Kidney (tissue), 14 donors: ENCODE measurements around the gene P2RY2. TPM values are rescaled to one million over a fixed set of nuclear protein-coding genes. Genes with fewer than 3 reads are reported as not detected.
A peak's percentile ranks its signal among the peaks of the same experiment; 100 is the strongest.

ENCODE experiments used
- DNase-seq, 5 donors: peaks; one replicate each; pipeline ENCODE4 v3.0.0-alpha.2; 2013 to 2020
- FAIRE-seq: peaks from 2 replicates; lab custom pipeline; 2012; peaks lifted over from hg19 to GRCh38; lab: Jason Lieb, UNC
- H3K27ac ChIP-seq, 2 donors: one replicate each; pipeline ENCODE4 v1.7.0; 2013; ENCODE audit warnings: low read depth in 2 of 2, low read length in 2 of 2, inconsistent platforms in 1 of 2
- H3K27me3 ChIP-seq: one replicate; pipeline ENCODE4 v1.7.1; 2013; ENCODE audit warnings: low read length, inconsistent platforms; ENCODE audit not compliant: control insufficient read depth, insufficient read depth
- H3K36me3 ChIP-seq, 3 donors: one replicate each; pipeline versions ENCODE4 v1.7.0 to v1.7.1; 2013; ENCODE audit warnings: low read length in 3 of 3, control low read depth in 1 of 3, inconsistent platforms in 1 of 3; ENCODE audit not compliant: insufficient read depth in 3 of 3, control insufficient read depth in 2 of 3
- H3K4me1 ChIP-seq, 3 donors: one replicate each; pipeline versions ENCODE4 v1.7.0 to v1.7.1; 2013; ENCODE audit warnings: low read length in 3 of 3, inconsistent platforms in 1 of 3, low read depth in 1 of 3; ENCODE audit not compliant: control insufficient read depth in 2 of 3, insufficient read depth in 2 of 3
- H3K4me3 ChIP-seq, 3 donors: one replicate each; pipeline versions ENCODE4 v1.7.0 to v1.8.1; 2013; ENCODE audit warnings: low read length in 3 of 3, control low read depth in 1 of 3, inconsistent platforms in 1 of 3
- H3K9ac ChIP-seq, 3 donors: one replicate each; pipeline versions ENCODE4 v1.7.0 to v1.7.1; 2013; ENCODE audit warnings: low read length in 3 of 3, control low read depth in 1 of 3, inconsistent platforms in 1 of 3
- H3K9me3 ChIP-seq, 3 donors: one replicate each; pipeline versions ENCODE4 v1.7.0 to v1.7.1; 2013; ENCODE audit warnings: low read length in 3 of 3, control low read depth in 1 of 3, inconsistent platforms in 1 of 3; ENCODE audit not compliant: control insufficient read depth in 2 of 3, insufficient read depth in 1 of 3
- CTCF ChIP-seq: IDR thresholded peaks from 3 replicates; pipeline ENCODE4 v1.5.1; 2012; ENCODE audit warnings: mild to moderate bottlenecking, moderate library complexity, borderline replicate concordance; ENCODE audit not compliant: insufficient read depth; ENCODE audit errors: extremely low read depth
- intact Hi-C: fragments of 100-400 bp; cut with DNase I; formaldehyde crosslinking; loops from one replicate; pipeline ENCODE4 v1.11.1; 2022
- polyA plus RNA-seq: library from polyadenylated mRNA; stranded (reverse); fragments of 350-450 nt; fragmentation: Illumina TruSeq; extraction: RNeasy Lipid Tissue Mini Kit (QIAGEN cat#74804); gene quantifications from one replicate; pipeline ENCODE4 v1.2.3, GENCODE V29; 2014; ENCODE audit warnings: low read depth, low replicate concordance; ENCODE audit not compliant: insufficient read depth
- total RNA-seq: library from RNA; stranded (reverse); fragmentation: NEBNext Ultra II Directional; extraction: Animal tissue kit (Norgen Biotek cat#: 25700); gene quantifications from one replicate; pipeline ENCODE4 v1.2.1, GENCODE V29; 2021
- donor health status: control.
- donor health status: control.
- donor health status: control.
- donor health status: control.
- donor health status: control.
- donor health status: DM: yes; HTN: yes; CAD: no.
- donor health status: Normal renal cell carcinoma (clear cell type).

The P2RY2 gene
- total and polyA plus RNA-seq, 2 donors from 2014 or later = 1.3 to 9.7 TPM

- Histone ChIP-seq H3K9ac (peak overlapping the region in 1 of 3 donors; percentile 55), H3K4me1 (peaks cover 0 to 31% (median 16%) of the 10 kb centered on the region in 3 donors), H3K27ac (peak overlapping the region; percentile 78 to 92), H3K4me3 (no peak overlapping the region), H3K36me3 (no peaks in the 10 kb centered on the region), H3K27me3 (no peaks in the 10 kb centered on the region), H3K9me3 (no peaks in the 10 kb centered on the region)
- intact Hi-C loops = no loop called here
- peak in 3 of 5 donors; percentile 6 to 49 (median 30) for DNase-seq
- no peak for TF ChIP-seq CTCF
- FAIRE-seq = no peak
These were observed 40.3 kb downstream of the P2RY2 start for GRCh38 chr11:73258104-73259035.

- no peak for FAIRE-seq
- H3K27ac ChIP-seq = peak overlapping the region; percentile 63 to 71
- no peak overlapping the region for H3K9ac ChIP-seq
- H3K27me3 ChIP-seq = no peaks in the 10 kb centered on the region
- TF ChIP-seq CTCF = no peak
- H3K4me3 ChIP-seq = no peak overlapping the region
- H3K4me1 ChIP-seq = peaks cover 0 to 31% (median 19%) of the 10 kb centered on the region in 3 donors
- intact Hi-C loops = no loop called here
- DNase-seq = peak in 2 of 5 donors; percentile 6 to 22
- no peaks in the 10 kb centered on the region for H3K36me3 ChIP-seq
- H3K9me3 ChIP-seq = no peaks in the 10 kb centered on the region
These were observed 41.5 kb downstream of the P2RY2 start for GRCh38 chr11:73259406-73260126.

GRCh38 chr11:73260127-73260457 is 42.0 kb downstream of the P2RY2 start:
- H3K27ac ChIP-seq = peak overlapping the region; percentile 63 to 71
- peaks cover 0 to 31% (median 23%) of the 10 kb centered on the region in 3 donors for H3K4me1 ChIP-seq
- TF ChIP-seq CTCF = no peak
- FAIRE-seq = no peak
- H3K36me3 ChIP-seq = no peaks in the 10 kb centered on the region
- no peaks in the 10 kb centered on the region for H3K9me3 ChIP-seq
- intact Hi-C loops = no loop called here
- peak in 2 of 5 donors; percentile 6 to 9 for DNase-seq
- no peak overlapping the region for H3K4me3 ChIP-seq
- H3K9ac ChIP-seq = no peak overlapping the region
- peaks cover 4% of the 10 kb centered on the region for H3K27me3 ChIP-seq
